EL (cell line): Measurements from ENCODE around the gene GDI1.
"Not testable (repeated sequence)": the region's sequence is repeated elsewhere in the genome, so short reads cannot be mapped to it uniquely, and the experiment has no call there.

Source experiments
- DNase-seq: peaks from one replicate; pipeline ENCODE4 v3.0.0-alpha.2; 2016

GDI1 gene

GRCh38 chrX:154436983-154437752 lies at the start of gene GDI1:
GDI1 (plus strand) TSS chrX:154437154; CDS start chrX:154437255, 101 bp downstream.
- DNase-seq = peak; percentile 64

GRCh38 chrX:154388094-154388493 lies 48.9 kb upstream of the GDI1 start:
- not testable (repeated sequence) for DNase-seq

GRCh38 chrX:154388649-154389048 lies 48.3 kb upstream of the GDI1 start:
- not testable (repeated sequence) for DNase-seq

- not testable (repeated sequence) for DNase-seq
These were observed 46.9 kb upstream of the GDI1 start for GRCh38 chrX:154389812-154390747.

- DNase-seq = not testable (repeated sequence)
These were observed 40.6 kb upstream of the GDI1 start for GRCh38 chrX:154396363-154396762.

- peak; percentile 73 for DNase-seq
These were observed 39.7 kb upstream of the GDI1 start for GRCh38 chrX:154396973-154397887.

GRCh38 chrX:154397888-154398667 lies 38.9 kb upstream of the GDI1 start, which contains the start of gene RPL10:
RPL10 (plus strand) TSS chrX:154398377; CDS start chrX:154398520, 143 bp downstream.
- DNase-seq = peak; percentile 94

- DNase-seq = peak; percentile 66
These were observed 38.1 kb upstream of the GDI1 start for GRCh38 chrX:154398668-154399526.

- peak; percentile 21 for DNase-seq
These were observed 37.2 kb upstream of the GDI1 start for GRCh38 chrX:154399527-154400368.

GRCh38 chrX:154400369-154400817 lies 36.6 kb upstream of the GDI1 start:
- not testable (repeated sequence) for DNase-seq

GRCh38 chrX:154401045-154401799 lies 35.7 kb upstream of the GDI1 start:
- DNase-seq = peak; percentile 61

- DNase-seq = peak; percentile 43
These were observed 34.9 kb upstream of the GDI1 start for GRCh38 chrX:154401918-154402621.

GRCh38 chrX:154402622-154403127 lies 34.3 kb upstream of the GDI1 start:
- no peak for DNase-seq

- DNase-seq = no peak
These were observed 33.8 kb upstream of the GDI1 start for GRCh38 chrX:154403192-154403591.

- DNase-seq = no peak
These were observed 33.1 kb upstream of the GDI1 start for GRCh38 chrX:154403858-154404257.

- no peak for DNase-seq
These were observed 32.2 kb upstream of the GDI1 start for GRCh38 chrX:154404625-154405192.

GRCh38 chrX:154408659-154409221 lies 28.2 kb upstream of the GDI1 start:
- DNase-seq = no peak
